IPS DF 19.7 (cell line): ENCODE measurements around the gene BACH2.
"Not testable (repeated sequence)": the region's sequence is repeated elsewhere in the genome, so short reads cannot be mapped to it uniquely, and the experiment has no call there.

Experiments
- DNase-seq: peaks from one replicate; pipeline ENCODE4 v3.0.0-alpha.2; 2013; ENCODE audit warnings: low read depth, low spot score

Gene BACH2

DNA sequence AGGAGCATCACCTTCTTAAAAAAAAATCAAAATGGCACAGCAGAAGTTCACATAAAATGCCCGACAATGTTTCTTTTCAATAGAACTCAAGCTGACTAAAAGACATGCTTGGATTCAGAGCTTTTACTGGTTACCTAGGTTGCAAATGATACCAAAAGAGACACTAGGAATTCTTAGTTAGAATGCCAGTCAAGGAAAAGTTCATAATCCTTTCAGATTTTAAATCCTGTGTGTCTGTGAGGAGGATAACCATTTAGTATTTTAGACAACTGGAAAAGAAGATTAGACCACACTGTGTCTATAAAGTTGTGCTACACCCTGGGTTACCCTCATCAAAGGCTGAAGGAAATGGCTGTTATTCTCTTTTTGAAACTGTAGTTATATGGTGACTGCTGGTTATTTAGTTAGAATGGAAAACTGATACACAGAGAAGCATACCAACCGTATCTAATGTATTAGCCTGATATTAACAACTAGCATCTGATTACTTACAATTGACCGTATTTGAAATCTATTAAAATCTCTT lies 262.8 kb downstream of the BACH2 start:
- DNase-seq: no peak

DNA sequence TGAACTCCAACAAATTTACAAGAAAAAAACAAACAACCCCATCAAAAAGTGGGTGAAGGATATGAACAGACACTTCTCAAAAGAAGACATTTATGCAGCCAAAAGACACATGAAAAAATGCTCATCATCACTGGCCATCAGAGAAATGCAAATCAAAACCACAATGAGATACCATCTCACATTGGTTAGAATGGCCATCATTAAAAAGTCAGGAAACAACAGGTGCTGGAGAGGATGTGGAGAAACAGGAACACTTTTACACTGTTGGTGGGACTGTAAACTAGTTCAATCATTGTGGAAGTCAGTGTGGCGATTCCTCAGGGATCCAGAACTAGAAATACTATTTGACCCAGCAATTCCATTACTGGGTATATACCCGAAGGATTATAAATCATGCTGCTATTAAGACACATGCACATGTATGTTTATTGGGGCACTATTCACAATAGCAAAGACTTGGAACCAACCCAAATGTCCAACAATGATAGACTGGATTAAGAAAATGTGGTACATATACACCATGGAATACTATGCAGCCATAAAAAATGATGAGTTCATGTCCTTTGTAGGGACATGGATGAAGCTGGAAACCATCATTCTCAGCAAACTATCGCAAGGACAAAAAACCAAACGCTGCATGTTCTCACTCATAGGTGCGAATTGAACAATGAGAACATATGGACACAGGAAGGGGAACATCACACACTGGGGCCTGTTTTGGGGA lies 264.0 kb downstream of the BACH2 start:
- not testable (repeated sequence) for DNase-seq

DNA sequence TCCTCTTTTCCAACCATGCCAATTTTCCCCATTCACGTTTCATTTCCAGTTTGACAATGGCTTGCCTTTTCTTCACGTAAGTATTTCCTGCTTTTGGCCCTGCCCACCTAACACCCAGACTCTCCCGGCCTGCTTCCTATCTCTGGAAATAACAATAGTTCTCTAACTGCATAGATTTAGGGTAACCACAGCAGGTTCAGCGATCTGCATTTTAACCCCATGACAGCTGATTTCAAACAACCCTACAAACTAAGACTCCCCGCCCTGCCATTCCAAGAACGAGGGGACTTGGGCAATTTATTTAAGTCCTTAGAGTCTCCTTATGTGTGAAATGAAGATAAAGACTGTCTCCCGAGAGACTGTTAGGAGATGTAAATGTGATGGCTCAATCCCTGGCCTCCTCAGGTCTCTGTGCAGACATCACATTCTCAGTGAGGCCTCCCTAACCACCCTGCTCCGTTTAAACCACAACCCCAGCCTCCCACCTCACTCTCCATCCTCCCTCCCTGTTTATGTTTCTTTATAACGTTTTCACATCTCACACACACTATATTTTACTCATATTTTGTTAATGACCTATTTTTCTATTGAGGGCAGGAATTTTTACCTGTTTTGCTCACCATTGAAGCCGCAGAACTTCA lies 267.5 kb downstream of the BACH2 start:
- DNase-seq: no peak

DNA sequence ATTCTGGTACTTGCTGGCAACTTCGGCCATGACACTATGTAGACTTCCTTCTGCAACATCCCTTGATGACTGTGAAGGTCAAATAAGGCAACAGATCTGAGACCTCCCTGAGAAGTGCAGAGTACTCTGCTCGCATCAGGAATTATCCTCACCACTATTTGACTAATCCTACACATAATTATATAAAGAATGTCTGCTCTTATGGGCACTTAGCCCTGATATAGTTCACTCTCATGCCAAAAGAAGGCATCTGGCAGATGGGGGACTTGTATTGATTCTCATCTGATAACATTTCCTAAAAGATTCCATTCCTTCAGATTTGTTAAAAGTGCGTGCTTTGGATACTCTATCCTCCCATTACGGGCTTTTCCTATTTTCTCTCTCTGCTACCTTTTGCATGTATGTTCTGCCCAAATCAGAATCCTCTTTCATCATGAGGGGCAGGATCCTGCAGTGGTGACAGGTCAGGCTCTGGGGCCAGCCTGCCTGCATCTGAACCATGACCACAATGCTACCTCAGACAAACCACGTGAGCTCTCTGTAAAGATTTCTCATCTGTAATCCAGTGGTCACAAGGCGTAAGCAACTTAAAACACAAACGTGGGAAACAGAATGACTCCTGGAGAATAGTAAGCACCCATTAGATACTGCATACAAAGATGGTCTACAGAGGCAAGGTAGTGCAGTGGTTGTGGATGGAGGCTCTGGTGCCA lies 268.4 kb downstream of the BACH2 start:
- no peak for DNase-seq

DNA sequence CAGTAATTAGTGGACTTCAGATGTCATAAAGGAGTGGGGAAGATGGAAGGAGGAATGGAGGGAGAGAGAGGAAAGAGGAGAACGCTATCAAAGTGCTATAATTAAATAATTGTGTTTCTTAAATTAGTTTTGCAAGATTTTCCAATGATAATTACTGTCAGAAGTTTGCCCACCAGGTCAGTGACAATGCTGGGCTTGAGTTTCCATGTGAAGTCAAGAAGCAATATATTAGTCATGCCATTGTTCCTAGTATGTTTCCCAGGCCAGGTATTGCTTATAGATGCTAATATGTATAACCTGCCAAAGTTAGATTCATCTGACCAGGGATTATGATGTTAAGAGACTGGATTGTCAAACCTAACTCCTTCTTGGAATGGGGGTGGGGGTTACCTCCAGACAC lies 270.4 kb downstream of the BACH2 start:
- DNase-seq: no peak

DNA sequence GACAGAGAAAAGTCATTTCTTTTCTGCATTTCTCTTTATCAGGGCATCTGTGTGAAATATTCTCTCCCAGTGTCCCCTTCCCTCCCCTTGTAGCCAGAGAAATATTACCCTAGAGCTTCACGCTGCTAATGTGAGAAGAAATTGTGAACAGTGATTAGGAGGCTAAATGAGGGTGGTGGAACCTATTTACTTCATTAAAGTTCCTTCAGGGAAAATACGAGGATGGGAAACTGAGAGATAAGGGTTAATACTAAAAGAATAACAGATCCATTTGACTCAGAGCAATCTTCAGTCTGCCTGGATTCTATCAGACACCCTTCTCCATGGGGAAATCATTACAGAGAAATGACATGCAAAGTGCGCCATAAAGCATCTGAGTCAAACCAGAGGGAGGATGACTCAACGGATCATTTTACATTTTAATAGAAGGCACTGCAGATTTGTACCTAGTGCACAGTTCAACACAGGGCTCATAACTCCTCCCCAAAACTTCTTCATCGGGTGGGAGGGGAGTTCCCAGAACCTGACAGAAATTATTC lies 271.1 kb downstream of the BACH2 start:
- no peak for DNase-seq

DNA sequence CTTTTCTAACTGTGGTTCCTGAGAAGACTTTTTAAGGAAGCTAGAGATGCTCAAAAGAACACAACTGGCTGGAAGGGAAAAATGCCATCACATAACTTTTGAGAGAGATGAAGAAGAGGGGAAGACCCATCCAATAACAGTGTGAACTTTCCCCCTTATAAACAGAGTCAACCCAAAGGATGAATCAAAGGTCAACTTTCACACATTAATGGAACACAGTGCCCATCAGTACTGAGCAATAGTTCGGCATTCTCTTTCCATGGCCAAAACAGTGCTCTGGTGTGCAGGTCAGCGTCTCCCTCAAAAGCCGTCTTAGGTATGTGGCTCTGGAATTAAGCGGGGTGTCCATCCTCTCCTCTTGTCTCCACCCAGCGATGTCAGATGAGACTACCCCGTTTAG lies 272.0 kb downstream of the BACH2 start:
- DNase-seq: no peak

DNA sequence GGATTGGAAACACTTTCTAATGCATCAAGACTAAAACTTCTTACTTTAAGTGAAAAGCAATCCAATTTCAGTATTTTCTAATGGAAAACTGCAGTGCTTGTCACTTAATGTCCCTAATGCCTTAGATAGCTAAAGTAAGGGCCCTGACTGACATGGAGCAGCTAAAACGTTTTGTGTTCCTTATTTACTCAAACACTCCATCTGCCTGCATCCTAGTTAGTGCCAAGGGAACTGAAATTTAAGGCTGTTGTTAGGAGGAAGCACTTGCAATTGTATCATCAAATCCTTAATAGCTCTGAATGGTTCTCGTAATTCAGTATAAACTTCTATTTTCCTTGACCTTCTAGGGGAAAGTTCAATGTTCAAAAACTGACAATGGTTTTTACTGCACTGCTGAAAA lies 274.9 kb downstream of the BACH2 start:
- no peak for DNase-seq

DNA sequence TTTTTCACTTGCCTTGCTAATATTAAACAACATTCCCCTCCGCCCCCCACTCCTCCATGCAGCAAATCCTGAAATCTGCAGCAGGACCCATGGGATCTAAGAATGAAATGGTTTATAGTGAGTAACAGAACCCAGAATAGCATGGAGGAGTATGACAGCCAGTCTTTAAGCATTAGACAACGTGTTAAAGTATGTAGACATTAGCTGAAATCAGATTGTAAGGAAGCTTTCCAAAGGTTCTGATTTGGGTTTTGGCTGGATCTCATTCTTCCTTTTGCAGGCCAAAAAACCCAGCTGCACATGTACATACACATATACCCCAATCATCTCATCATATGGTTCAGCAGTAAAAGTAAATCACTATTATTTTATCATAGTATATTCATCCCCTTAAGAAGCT lies 275.9 kb downstream of the BACH2 start:
- DNase-seq: no peak

DNA sequence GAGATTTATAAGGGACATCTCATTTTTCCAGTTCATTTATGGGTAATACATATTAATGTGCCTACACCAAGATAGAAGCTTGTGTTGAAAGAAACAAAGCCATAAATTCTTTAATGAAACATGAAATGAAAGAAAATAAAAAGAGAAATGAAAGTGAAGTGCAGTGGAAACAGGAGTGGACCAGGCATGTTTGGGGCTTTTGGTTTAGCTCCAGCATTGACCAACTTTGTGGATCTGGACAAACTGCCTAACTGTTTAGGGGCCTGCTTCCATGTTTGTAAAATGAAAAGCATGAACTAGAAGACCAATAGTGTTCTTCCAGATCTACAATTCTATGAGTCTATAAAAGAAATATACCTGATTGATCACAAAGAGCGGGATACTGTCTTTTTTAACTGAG lies 277.4 kb downstream of the BACH2 start:
- no peak for DNase-seq

DNA sequence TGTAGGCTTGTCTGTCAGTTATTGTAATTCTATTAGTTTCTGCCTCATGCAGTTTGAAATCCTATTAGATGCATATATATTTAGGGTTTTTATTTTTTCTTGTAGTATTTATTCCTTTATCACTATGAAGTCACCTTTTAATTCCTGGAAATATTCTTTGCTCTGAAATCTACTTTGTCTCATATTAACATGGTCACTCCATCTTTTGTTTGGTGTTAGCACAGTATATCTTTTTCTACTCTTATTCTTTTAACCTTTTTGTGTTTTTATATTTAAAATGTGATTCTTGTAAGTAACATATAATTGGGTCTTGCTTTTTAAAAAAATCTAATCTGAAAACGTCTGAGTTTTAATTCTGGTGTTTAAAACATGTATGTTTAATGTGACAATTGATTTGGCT lies 280.8 kb downstream of the BACH2 start:
- no peak for DNase-seq

DNA sequence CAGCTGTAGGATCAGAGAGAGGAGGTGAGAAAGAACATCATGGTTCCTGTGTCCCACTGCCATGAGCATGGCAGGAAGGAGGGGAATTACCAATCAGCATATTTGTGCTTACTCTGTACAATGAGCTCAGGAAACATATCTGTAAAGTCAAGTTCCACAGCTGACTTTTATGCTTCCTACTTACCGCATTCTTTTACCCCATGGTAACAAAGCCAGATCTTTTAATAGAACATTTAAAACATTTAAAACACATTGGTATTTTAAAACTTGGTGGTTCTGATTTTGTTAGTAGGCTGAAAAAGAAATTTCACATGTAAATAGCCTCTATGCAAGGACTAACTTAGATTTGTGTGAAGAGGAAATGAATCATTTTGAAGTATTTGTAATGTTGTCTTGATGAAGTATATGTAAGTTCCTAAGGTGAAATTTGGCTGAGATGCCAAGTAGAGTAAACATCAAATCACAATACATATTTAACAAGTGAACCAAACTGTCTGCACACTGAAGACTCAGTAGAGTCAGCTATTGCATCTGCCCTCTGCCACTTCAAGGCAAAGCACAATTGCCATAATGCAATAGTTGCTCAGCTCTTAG lies 287.6 kb downstream of the BACH2 start:
- DNase-seq: no peak

DNA sequence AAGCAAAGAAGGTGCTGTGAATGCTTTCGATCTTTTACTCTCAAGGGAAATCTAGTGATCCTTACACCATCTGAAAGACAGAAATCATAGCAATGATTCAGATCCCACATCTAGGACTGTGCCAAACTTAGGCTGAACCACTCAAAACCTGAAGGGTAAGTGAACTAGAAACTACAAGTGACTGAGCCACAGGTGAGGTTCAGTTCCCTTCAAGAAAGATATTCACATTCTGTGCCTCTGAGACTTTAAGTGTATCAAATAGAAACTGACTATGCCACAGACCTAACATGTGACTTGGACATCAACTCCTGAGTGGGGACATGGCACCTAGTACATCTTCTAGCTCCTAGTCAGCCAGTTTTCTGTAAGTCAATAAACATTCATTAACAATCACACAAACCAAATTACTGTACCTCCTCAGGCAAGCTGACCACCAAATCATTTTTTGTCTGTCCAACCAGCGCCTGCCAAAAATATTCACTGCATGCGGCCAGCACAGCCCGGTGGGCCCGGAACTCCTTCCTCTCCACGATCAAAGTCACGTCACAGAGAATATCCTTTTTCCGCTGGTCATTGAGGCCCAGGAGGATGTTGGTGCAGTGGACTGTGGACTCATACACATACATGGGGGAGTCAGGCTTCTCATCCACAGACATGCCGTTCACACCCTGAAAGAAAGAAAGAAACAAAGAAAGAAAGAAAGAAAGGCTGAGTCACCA lies 288.3 kb downstream of the BACH2 start:
- DNase-seq: no peak

DNA sequence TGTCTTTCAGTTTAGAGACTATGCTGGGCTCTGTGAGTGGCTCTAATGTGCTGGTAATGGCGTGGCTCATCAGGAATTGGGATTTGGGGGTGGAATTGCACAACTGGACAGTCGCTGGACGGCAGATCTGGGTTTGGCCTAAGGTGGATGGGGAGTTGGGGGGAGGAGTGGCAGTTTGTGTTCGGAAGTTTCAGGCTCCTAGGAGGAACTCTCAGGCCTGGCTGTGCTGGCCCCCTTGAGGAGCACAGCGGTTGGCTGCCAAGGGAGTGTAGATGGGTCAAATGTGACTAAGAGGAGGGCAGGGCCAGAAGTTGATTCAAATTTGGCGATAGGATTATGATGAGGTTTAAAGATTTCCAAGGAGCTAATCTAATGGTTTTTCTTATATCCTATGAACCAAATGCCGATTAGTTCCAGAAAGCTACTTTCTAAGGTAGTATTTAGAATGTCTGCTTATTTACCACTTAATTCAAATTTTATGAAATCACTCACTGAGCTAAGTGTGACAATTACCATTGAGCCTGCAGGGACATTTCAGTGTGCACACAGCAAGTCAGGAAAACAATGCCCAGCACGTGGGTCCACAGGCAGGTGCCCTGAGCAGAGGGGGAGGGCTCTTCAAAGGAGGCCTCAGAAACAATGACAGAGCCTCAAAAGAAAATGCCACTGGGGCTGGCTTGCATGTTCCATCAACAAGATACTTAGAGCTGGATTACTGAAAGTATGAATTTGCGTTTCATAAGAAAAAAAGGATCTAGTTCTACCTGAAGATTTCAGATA lies 291.4 kb downstream of the BACH2 start:
- DNase-seq: no peak

DNA sequence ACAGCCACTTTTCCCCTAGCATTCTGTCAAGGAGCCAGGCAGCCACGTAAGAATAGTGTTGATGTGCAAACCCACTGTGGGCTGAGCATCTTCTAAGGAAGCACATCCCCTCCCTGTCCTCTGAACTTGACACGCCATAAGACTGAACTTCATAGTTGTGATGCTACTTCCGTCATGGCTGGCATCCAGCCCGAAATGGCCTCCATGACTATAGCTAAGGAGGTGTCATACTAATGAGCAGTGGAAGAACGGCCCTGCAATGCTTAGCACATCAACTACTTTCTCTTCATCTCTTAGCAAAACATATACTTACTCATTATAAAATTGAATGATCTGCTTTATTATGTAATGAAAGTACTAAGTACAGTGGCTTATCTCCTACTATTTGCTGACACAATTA lies 292.1 kb downstream of the BACH2 start:
- DNase-seq: no peak

DNA sequence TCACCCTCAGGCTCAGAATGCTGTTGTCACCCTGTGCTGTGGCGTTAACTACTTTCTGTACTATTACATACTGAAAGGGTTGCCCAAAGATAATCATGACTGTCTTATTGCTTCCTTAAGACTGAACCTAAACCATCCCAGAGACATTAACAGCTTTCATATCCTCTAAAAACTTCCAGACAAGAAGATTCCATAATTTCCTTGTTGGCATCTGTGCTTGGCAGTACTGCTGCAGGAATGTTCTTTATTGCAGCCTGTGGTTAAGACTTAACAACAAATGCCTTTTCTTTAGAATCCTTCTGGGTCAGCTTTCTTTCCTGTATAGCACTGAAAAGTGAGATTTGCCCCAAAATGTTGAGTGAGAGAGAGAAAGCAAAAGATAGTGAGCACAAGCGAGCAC lies 292.7 kb downstream of the BACH2 start:
- no peak for DNase-seq

DNA sequence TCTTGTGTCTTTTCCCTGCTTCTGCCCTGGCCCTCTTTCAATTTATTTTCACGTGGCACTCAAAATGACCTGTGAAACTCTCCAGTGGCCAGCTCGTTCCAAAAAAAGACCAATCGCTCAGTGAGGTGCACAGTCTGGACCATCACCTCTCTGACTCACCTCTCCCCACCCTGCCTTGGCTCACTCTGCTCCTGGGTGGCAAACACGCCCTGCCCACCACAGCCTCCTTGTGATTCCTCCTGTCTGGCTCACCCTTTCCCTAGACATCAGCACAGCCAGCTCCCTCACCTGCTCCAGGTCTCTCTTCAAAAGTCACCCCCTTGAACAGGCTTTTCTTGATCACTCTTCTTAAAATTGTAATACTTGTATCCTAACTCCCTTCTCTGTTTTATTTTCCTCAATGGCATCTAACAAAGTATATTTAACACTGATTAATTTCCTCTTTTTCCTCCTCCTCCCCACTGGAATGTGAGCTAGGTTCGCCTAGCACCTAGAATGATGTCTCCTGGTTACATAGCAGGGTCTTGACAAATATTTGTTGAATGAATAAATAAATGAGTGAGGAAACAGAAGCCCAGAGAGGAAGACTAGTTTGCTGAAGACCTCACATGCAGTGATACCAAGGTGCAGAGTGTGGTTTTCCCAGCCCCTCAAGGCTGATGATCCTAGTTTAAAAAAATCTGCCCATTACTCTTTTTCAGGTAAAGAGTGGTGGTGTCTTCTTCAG lies 293.4 kb downstream of the BACH2 start:
- no peak for DNase-seq

DNA sequence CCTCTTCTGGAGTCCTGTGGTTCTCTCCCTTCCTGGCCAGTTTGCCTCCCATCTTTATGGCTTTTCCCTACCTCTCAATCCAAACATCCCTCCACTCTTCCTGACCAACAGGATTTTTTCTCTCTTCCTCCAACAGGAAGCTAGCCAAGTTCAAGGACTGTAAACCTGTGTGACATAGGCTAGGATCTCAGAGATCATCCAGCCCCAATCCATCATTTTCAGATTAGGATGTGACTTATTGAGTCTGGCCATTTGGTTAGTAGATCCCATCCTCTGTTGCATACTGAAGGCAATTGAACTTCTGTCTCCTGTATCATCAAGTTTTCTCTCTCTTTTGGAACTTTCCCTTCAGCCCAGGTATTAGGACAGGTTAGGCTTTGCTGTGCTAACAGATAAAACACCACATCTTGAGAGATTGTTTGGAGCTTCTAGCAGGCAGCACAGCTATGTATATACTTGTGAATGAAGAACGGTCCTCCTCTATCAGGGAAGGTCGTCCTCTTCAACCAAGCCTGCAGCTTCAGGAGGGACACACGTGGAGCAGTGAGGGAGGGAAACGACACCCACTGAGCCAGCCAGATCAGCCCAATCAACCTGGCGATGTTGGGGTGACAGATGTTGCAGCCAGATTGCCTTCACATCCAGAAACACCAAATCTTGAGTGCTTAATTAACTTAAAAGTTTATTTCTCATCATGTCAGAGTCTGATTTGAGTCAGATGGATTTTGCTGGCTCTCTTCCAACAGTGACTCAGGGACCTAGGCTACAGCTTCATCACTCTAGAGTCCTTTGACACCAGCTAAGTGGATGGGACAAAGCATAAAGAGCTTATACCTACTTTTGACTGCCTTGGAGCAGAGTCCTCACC lies 295.5 kb downstream of the BACH2 start:
- DNase-seq: no peak
